GM12892 (cell line): Measurements from ENCODE around the gene AKR7A2.
"Not testable (repeated sequence)": the region's sequence is repeated elsewhere in the genome, so short reads cannot be mapped to it uniquely, and the experiment has no call there.

Experiments used
- DNase-seq: peaks from one replicate; pipeline ENCODE4 v3.0.0; 2011; ENCODE audit not compliant: insufficient read length
- FAIRE-seq: peaks from 2 replicates; lab custom pipeline; 2011; peaks lifted over from hg19 to GRCh38; lab: Jason Lieb, UNC
- POLR2A ChIP-seq: IDR thresholded peaks from 2 replicates; pipeline ENCODE4 v1.6.1; 2011; ENCODE audit warnings: low read depth, low read length, control low read depth
- POLR2AphosphoS5 ChIP-seq: IDR thresholded peaks from 2 replicates; pipeline ENCODE4 v1.6.1; 2011; ENCODE audit warnings: low read depth, low read length, control low read depth
- TAF1 ChIP-seq: IDR thresholded peaks from 2 replicates; pipeline ENCODE4 v1.6.1; 2011; ENCODE audit warnings: low read depth, mild to moderate bottlenecking, control low read depth, low read length, borderline replicate concordance

AKR7A2 gene

GRCh38 chr1:19308509-19308907 lies 3.4 kb downstream of the AKR7A2 start:
- TF ChIP-seq TAF1 = no peak
- no peak for TF ChIP-seq POLR2AphosphoS5
- TF ChIP-seq POLR2A = no peak

GRCh38 chr1:19307794-19308508 lies 4.0 kb downstream of the AKR7A2 start:
- no peak for DNase-seq
- no peak for FAIRE-seq
- no peak for TF ChIP-seq TAF1
- no peak for TF ChIP-seq POLR2A
- no peak for TF ChIP-seq POLR2AphosphoS5

More at GRCh38 chr1:19308509-19308907, 3.4 kb downstream of the AKR7A2 start:
- FAIRE-seq = no peak
- DNase-seq = no peak

- FAIRE-seq (no peak), DNase-seq (no peak)
Measured at GRCh38 chr1:19306941-19307340, 5.0 kb downstream of the AKR7A2 start.

GRCh38 chr1:19305880-19306279 lies 6.1 kb downstream of the AKR7A2 start:
- DNase-seq (no peak), FAIRE-seq (no peak)
- TF ChIP-seq POLR2A (no peak), POLR2AphosphoS5 (no peak), TAF1 (no peak)

More at GRCh38 chr1:19306941-19307340, 5.0 kb downstream of the AKR7A2 start:
- no peak for TF ChIP-seq TAF1
- no peak for TF ChIP-seq POLR2AphosphoS5
- no peak for TF ChIP-seq POLR2A

GRCh38 chr1:19304081-19304480 lies 7.9 kb downstream of the AKR7A2 start:
- not testable (repeated sequence) for DNase-seq

GRCh38 chr1:19300211-19300610 lies 11.7 kb downstream of the AKR7A2 start:
- DNase-seq (no peak), FAIRE-seq (no peak)
- TF ChIP-seq POLR2A (no peak), TAF1 (no peak), POLR2AphosphoS5 (no peak)

More at GRCh38 chr1:19304081-19304480, 7.9 kb downstream of the AKR7A2 start:
- FAIRE-seq = not testable (repeated sequence)

- no peak for DNase-seq
- FAIRE-seq = no peak
- no peak for TF ChIP-seq POLR2AphosphoS5
- no peak for TF ChIP-seq POLR2A
- no peak for TF ChIP-seq TAF1
Measured at GRCh38 chr1:19294638-19295037, 17.3 kb downstream of the AKR7A2 start.

GRCh38 chr1:19289244-19289643 lies 22.7 kb downstream of the AKR7A2 start:
- TF ChIP-seq TAF1 (no peak), POLR2A (no peak), POLR2AphosphoS5 (no peak)
- no peak for DNase-seq
- no peak for FAIRE-seq

GRCh38 chr1:19288324-19289241 lies 23.4 kb downstream of the AKR7A2 start, which contains the start of gene AKR7A3:
AKR7A3 (minus strand) TSS chr1:19288770; CDS start chr1:19288709, 61 bp downstream.
- not testable (repeated sequence) for FAIRE-seq, DNase-seq

- FAIRE-seq (no peak), DNase-seq (no peak)
Measured at GRCh38 chr1:19287436-19288185, 24.3 kb downstream of the AKR7A2 start.

GRCh38 chr1:19285807-19286206 lies 26.1 kb downstream of the AKR7A2 start:
- FAIRE-seq = not testable (repeated sequence)

More at GRCh38 chr1:19287436-19288185, 24.3 kb downstream of the AKR7A2 start:
- no peak for TF ChIP-seq POLR2A
- no peak for TF ChIP-seq POLR2AphosphoS5
- TF ChIP-seq TAF1 = no peak

GRCh38 chr1:19285366-19285765 lies 26.6 kb downstream of the AKR7A2 start:
- peak; percentile 50 for FAIRE-seq
- DNase-seq = not testable (repeated sequence)

More at GRCh38 chr1:19285807-19286206, 26.1 kb downstream of the AKR7A2 start:
- DNase-seq = not testable (repeated sequence)

GRCh38 chr1:19284881-19285280 lies 27.1 kb downstream of the AKR7A2 start:
- FAIRE-seq = no peak
- no peak for TF ChIP-seq POLR2AphosphoS5
- TF ChIP-seq TAF1 = no peak
- no peak for DNase-seq
